K562 (cell line): ENCODE measurements around the gene KPTN.

Experiments used
- ELF4 ChIP-seq: fragments of 450-650 bp; formaldehyde crosslinking; IDR thresholded peaks from 2 replicates; pipeline ENCODE4 v1.4.0; 2022; ENCODE audit warnings: missing genetic modification characterization
- ETS1 ChIP-seq: conservative IDR thresholded peaks from 2 replicates; pipeline ENCODE4 v1.6.1; 2011; ENCODE audit warnings: low read depth, mild to moderate bottlenecking, low read length; ENCODE audit not compliant: control insufficient read depth
- HMGXB4 ChIP-seq: sonication (generic); formaldehyde crosslinking; IDR thresholded peaks from 2 replicates; pipeline ENCODE4 v1.8.1; 2023; ENCODE audit warnings: mild to moderate bottlenecking, missing genetic modification reagents
- JUNB ChIP-seq: fragments of 450-650 bp; formaldehyde crosslinking; conservative IDR thresholded peaks from 2 replicates; pipeline ENCODE4 v1.4.0; 2020; ENCODE audit warnings: mild to moderate bottlenecking
- NBN ChIP-seq: fragments of 450-650 bp; IDR thresholded peaks from 2 replicates; pipeline ENCODE4 v1.6.1; 2016; ENCODE audit warnings: low read depth, mild to moderate bottlenecking
- RBM39 ChIP-seq: fragments of 200-400 bp; formaldehyde crosslinking; optimal IDR thresholded peaks from 2 replicates; pipeline ENCODE3; 2018; ENCODE audit warnings: low read depth, low read length
- SMC3 ChIP-seq: conservative IDR thresholded peaks from 2 replicates; pipeline ENCODE4 v1.6.1; 2011; ENCODE audit warnings: low read depth, low read length, improper control_type of control experiment; ENCODE audit not compliant: insufficient read depth
- THAP12 ChIP-seq: fragments of 250-450 bp; sonication (Bioruptor Pico); IDR thresholded peaks from 2 replicates; pipeline ENCODE4 v1.9.0; 2021; ENCODE audit warnings: mild to moderate bottlenecking, inconsistent platforms
- ZNF263 ChIP-seq: sonication (generic); formaldehyde crosslinking; IDR thresholded peaks from 2 replicates; pipeline ENCODE4 v1.8.0; 2022; ENCODE audit warnings: mild to moderate bottlenecking, missing genetic modification reagents, borderline replicate concordance
- ZNF512 ChIP-seq: IDR thresholded peaks from 2 replicates; pipeline ENCODE4 v1.6.1; 2016; ENCODE audit warnings: missing genetic modification characterization, missing compliant biosample characterization
- ZNF586 ChIP-seq: fragments of 450-650 bp; formaldehyde crosslinking; conservative IDR thresholded peaks from 2 replicates; pipeline ENCODE4 v1.4.0; 2020; ENCODE audit warnings: mild to moderate bottlenecking, moderate library complexity
- TF ChIP-seq, protein P1 (sequence below), 3 experiments: IDR thresholded peaks in 2 of 3; conservative IDR thresholded peaks in 1 of 3; 2 replicates each; pipeline ENCODE4 v1.5.1; 2011 to 2012; ENCODE audit warnings: low read length in 3 of 3, mild to moderate bottlenecking in 3 of 3, control low read depth in 2 of 3, improper control_type of control experiment in 1 of 3, inconsistent platforms in 1 of 3, low read depth in 1 of 3, mixed read lengths in 1 of 3, moderate library complexity in 1 of 3; ENCODE audit not compliant: insufficient read depth in 2 of 3
- TF ChIP-seq, protein P2 (sequence below), 3 experiments: fragments of 200-800 bp in 1 of 3; sonication (Bioruptor generic) in 1 of 3; sonication (generic) in 1 of 3; formaldehyde crosslinking in 1 of 3; IDR thresholded peaks; 2 replicates each; pipeline versions ENCODE4 v1.6.1 to v1.8.0; 2016 to 2022; ENCODE audit warnings: mild to moderate bottlenecking in 2 of 3, missing compliant biosample characterization in 2 of 3, missing genetic modification characterization in 2 of 3, missing genetic modification reagents in 1 of 3

DNA sequence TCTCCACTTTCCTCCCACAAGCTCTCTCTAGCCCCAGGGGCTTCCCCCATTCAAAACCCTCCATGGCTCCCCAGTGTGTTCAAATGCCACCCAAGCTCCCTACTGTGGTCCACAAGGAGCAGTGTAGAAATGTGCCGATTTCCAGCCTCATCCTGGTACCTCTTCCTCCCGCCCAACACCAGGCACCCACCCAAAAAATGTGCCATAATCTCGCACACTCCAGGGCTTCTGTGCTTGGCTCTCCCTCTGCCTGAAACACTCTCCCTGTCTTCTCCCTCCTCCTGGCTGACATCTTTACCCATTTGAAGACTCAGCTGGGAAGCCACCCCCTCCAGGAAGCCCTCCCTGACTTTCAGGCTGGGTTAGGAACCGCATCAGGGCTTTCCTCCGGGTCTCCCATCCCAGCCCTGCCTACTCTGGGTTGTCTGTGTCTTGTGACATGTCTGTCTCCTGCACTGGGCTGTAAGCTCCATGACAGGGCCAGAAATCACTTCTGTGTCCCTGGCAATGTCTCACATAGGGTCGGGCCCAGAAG lies 48.1 kb downstream of the KPTN start:
- no peak for TF ChIP-seq ZNF263
- TF ChIP-seq, protein P1, sequence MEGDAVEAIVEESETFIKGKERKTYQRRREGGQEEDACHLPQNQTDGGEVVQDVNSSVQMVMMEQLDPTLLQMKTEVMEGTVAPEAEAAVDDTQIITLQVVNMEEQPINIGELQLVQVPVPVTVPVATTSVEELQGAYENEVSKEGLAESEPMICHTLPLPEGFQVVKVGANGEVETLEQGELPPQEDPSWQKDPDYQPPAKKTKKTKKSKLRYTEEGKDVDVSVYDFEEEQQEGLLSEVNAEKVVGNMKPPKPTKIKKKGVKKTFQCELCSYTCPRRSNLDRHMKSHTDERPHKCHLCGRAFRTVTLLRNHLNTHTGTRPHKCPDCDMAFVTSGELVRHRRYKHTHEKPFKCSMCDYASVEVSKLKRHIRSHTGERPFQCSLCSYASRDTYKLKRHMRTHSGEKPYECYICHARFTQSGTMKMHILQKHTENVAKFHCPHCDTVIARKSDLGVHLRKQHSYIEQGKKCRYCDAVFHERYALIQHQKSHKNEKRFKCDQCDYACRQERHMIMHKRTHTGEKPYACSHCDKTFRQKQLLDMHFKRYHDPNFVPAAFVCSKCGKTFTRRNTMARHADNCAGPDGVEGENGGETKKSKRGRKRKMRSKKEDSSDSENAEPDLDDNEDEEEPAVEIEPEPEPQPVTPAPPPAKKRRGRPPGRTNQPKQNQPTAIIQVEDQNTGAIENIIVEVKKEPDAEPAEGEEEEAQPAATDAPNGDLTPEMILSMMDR (IDR thresholded peaks at IDR 0.05 in 2 of 3, conservative IDR thresholded peaks at IDR 0.05 in 1 of 3; ENCODE audit: insufficient read depth in 2 of 3, low read depth in 1 of 3, low read length in 3 of 3) = no peak
- TF ChIP-seq ZNF512 (tag) = no peak
- no peak for TF ChIP-seq THAP12 (CRISPR knock-in tag)
- no peak for TF ChIP-seq ZNF586 (CRISPR knock-in tag)
- no peak for TF ChIP-seq NBN
- TF ChIP-seq JUNB (CRISPR knock-in tag) = no peak
- TF ChIP-seq ETS1 = no peak
- TF ChIP-seq HMGXB4 (CRISPR knock-in tag) = no peak
- no peak for TF ChIP-seq ELF4
- no peak for TF ChIP-seq RBM39
- TF ChIP-seq, protein P2, sequence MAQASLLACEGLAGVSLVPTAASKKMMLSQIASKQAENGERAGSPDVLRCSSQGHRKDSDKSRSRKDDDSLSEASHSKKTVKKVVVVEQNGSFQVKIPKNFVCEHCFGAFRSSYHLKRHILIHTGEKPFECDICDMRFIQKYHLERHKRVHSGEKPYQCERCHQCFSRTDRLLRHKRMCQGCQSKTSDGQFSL (CRISPR knock-in tag; IDR thresholded peaks at IDR 0.05) = no peak
- TF ChIP-seq, protein P2 (tag; IDR thresholded peaks at IDR 0.05) = no peak
- no peak for TF ChIP-seq SMC3
